ENCODE measurements around the gene FARP2.
A peak's percentile ranks its signal among the peaks of the same experiment; 100 is the strongest.
"Not testable (repeated sequence)": the region's sequence is repeated elsewhere in the genome, so short reads cannot be mapped to it uniquely, and the experiment has no call there.

The FARP2 gene

DNA sequence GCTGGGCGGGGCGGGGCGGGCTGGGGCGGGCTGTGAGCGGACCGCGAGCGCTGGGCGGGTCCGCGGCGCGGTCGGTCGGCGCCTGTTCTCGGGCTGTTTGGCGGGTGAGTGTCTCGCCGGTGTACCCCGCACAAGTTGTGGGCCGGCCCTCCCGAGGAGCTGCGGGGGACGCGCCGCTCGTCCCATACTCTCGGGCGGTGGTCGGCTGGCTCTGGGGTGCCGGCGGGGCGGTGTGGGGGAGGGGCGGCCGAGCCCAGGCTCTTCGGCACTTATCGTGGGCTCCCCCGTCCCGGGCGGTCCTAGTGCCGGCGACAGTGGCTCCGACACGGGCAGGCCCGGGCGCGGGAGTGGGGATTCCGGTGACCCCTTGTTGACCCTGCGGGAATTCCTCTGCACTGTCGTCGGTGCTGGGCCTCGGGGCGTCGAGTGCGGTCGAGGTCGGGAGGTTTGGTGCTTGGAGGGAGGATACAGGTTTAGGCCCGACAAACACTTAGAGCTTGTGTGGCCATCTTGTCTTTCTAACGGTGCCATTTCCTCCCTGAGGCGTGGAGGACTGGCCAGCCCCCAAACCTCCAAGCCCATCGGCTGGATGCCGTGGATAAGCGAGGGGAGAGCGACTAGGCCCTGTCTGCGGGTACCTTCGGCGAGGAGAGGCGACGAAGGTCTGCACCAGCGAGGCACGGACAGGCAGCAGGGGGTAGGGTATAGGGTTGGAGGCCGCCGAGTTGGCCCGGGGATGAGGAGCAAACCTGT, 40.0 kb upstream of the FARP2 start, which contains the start of gene SEPTIN2:
SEPTIN2 (plus strand) TSS at position 47 of the 753 bp plus-strand sequence. CDS start 8,308 bp downstream, outside the sequence.
- TF ChIP-seq, protein P1, sequence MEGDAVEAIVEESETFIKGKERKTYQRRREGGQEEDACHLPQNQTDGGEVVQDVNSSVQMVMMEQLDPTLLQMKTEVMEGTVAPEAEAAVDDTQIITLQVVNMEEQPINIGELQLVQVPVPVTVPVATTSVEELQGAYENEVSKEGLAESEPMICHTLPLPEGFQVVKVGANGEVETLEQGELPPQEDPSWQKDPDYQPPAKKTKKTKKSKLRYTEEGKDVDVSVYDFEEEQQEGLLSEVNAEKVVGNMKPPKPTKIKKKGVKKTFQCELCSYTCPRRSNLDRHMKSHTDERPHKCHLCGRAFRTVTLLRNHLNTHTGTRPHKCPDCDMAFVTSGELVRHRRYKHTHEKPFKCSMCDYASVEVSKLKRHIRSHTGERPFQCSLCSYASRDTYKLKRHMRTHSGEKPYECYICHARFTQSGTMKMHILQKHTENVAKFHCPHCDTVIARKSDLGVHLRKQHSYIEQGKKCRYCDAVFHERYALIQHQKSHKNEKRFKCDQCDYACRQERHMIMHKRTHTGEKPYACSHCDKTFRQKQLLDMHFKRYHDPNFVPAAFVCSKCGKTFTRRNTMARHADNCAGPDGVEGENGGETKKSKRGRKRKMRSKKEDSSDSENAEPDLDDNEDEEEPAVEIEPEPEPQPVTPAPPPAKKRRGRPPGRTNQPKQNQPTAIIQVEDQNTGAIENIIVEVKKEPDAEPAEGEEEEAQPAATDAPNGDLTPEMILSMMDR (IDR thresholded peaks at IDR 0.05; ENCODE audit: borderline replicate concordance, control extremely low read depth, extremely low read depth, insufficient read depth, missing control alignments): no peak
- in situ Hi-C loops (cut with MboI; ENCODE audit: low sequenced_read_pairs, unreplicated experiment): no loop called here
- peak; percentile 61 for DNase-seq (ENCODE audit: low spot score)

- TF ChIP-seq, protein P1 (IDR thresholded peaks at IDR 0.05; ENCODE audit: borderline replicate concordance, control extremely low read depth, extremely low read depth, insufficient read depth, missing control alignments): no peak
- no peak for DNase-seq (ENCODE audit: low spot score)
- in situ Hi-C loops (cut with MboI; ENCODE audit: low sequenced_read_pairs, unreplicated experiment): no loop called here
Measured at GRCh38 chr2:241316825-241317224, 39.3 kb upstream of the FARP2 start.

DNA sequence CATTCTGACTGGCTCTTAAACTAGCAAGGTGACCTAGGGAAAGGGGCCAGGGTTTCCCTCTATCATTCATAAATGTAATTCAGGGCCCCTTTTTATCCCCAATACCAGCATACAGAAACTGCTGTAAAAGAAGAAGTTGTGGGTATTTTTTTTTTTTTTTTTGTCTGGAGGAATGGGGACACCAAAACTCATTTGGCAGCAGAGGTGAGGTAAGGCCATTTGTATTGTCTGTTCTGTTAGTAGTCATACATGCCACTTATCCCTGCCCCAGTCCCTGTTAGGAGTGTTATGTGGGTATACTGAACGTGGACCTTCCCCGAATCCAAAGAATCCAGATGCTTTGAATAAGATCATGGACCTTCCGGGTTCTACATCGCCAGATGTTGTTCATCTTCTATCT, 38.7 kb upstream of the FARP2 start:
- DNase-seq (ENCODE audit: low spot score): no peak
- in situ Hi-C loops (cut with MboI; ENCODE audit: low sequenced_read_pairs, unreplicated experiment): no loop called here
- TF ChIP-seq, protein P1 (IDR thresholded peaks at IDR 0.05; ENCODE audit: borderline replicate concordance, control extremely low read depth, extremely low read depth, insufficient read depth, missing control alignments): no peak

- in situ Hi-C loops (cut with MboI; ENCODE audit: low sequenced_read_pairs, unreplicated experiment); DNase-seq (ENCODE audit: low spot score): not testable (repeated sequence)
Measured at GRCh38 chr2:241318830-241319229, 37.3 kb upstream of the FARP2 start.

DNA sequence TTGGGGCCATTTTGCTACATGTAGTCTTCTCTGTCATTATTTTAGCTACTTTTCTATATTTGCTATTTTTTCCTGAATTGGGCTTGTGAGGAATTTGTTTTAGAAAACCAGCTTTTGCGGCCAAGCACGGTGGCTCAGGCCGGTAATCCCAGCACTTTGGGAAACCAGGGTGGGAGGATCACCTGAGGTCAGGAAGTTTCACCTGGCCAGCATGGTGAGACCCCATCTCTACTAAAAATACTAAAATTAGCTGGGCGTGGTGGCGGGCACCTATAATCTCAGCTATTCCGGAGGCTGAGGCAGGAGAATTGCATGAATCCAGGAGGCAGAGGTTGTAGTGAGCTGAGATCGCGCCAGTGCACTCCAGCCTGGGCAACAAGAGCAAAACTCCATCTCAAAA, 35.7 kb upstream of the FARP2 start:
- TF ChIP-seq, protein P1 (IDR thresholded peaks at IDR 0.05; ENCODE audit: borderline replicate concordance, control extremely low read depth, extremely low read depth, insufficient read depth, missing control alignments): no peak
- in situ Hi-C loops (cut with MboI; ENCODE audit: low sequenced_read_pairs, unreplicated experiment): no loop called here

GRCh38 chr2:241321033-241321432, 35.1 kb upstream of the FARP2 start:
- TF ChIP-seq, protein P1 (IDR thresholded peaks at IDR 0.05; ENCODE audit: borderline replicate concordance, control extremely low read depth, extremely low read depth, insufficient read depth, missing control alignments): no peak
- no peak for DNase-seq (ENCODE audit: low spot score)
- in situ Hi-C loops (cut with MboI; ENCODE audit: low sequenced_read_pairs, unreplicated experiment): no loop called here

More for the DNA sequence above, 35.7 kb upstream of the FARP2 start:
- no peak for DNase-seq (ENCODE audit: low spot score)

DNA sequence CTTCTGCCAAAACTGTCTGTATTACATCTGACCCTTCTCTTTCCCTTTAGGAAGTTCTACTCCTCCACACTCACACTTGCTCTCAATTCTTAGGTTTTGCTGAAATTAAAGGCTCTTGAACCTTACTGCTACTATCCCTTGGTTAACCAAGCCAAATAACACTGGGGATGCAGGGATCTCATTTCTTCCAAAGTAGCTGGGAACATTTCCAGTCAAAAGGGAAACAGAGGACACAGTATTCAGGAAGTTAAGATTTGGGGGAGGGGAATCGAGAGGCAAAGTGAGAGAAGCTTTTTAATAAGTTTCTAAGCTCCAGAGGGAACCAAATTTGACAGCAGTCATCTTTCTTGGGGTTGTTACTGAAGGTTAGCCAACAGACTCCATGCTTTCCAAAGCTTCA, 34.2 kb upstream of the FARP2 start:
- TF ChIP-seq, protein P1 (IDR thresholded peaks at IDR 0.05; ENCODE audit: borderline replicate concordance, control extremely low read depth, extremely low read depth, insufficient read depth, missing control alignments): no peak
- no peak for DNase-seq (ENCODE audit: low spot score)
- in situ Hi-C loops (cut with MboI; ENCODE audit: low sequenced_read_pairs, unreplicated experiment): no loop called here
